Mammary microvascular endothelial cell (primary cell): ENCODE measurements around the gene CUL3. TPM values are rescaled to one million over a fixed set of nuclear protein-coding genes. Genes with fewer than 3 reads are reported as not detected.

Experiments
- total RNA-seq: library from RNA; depleted of rRNA; stranded (reverse); fragments of >200 nt; gene quantifications from 2 replicates; pipeline ENCODE4 v1.2.3, GENCODE V29; 2015

CUL3 gene
- 46.5 and 49.0 TPM in 2 replicates for total RNA-seq

DNA sequence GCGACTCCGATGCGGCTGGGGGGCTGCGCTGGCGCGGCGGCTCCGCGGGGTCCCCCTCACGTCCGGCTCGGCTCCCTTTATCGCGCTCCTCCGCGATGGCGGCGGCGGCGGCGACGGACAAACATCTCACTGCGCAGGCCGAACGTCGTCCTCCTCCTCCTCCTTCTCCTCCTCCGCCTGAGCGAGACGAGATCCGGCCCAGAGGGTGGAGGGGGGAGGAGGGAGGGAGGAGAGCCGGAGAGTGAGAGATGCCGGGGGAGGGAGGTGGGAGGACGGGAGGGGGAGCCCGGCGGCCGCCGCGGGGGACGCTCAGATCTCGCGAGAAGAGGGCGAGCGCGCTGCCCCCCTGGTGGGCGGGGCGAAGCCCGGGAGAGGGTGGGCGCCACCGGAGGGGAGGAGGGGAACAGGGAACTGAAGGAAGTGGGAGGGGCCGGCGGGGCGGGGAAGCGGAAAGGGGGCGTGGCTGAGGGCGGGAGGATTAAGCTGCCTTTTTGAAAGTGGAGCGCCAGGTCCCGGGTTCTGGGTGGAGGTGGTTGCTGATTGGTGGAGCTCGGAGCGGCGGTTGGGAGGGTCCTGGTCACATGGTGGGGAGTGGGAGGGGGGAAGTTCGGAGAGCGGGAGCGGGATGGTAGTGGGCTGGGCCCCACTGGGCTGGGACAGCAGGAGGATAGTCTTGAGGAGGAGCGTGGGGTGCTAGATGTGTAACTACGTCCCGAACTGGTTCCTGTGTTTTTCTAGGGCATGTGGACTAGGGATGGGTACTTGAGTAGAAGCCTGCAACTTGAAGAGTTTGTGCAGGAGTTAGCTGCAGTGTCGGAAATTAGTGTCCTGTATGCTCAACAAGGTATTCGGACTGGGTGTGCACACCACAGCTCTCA, at the start of gene CUL3:
CUL3 (minus strand) TSS at position 153 of the 878 bp plus-strand sequence. CDS start 354 bp downstream, outside the sequence.

Other genes starting within 250 kb of the CUL3 start
- gene FAM124B, start 183.3 kb downstream of the CUL3 start, total RNA-seq: 21.3 and 22.1 TPM in 2 replicates
- gene CCDC195, start 131.0 kb upstream of the CUL3 start, total RNA-seq: not detected in 2 replicates